Measurements from ENCODE around the gene C9orf72.

C9orf72 gene

GRCh38 chr9:27528076-27528885, 45.0 kb downstream of the C9orf72 start:
- TF ChIP-seq CTCF (conservative IDR thresholded peaks at IDR 0.05) (no peak), ZFX (IDR thresholded peaks at IDR 0.05) (no peak)
- no peak overlapping the region for H3K27ac ChIP-seq

- TF ChIP-seq ZFX (IDR thresholded peaks at IDR 0.05) (no peak), CTCF (conservative IDR thresholded peaks at IDR 0.05) (no peak)
- H3K27ac ChIP-seq: no peak overlapping the region
These were observed 45.6 kb downstream of the C9orf72 start for GRCh38 chr9:27527702-27528075.

- no peak within 1 kb of the TSS for H3K27ac ChIP-seq
- no peak for TF ChIP-seq ZFX (IDR thresholded peaks at IDR 0.05)
- TF ChIP-seq CTCF (conservative IDR thresholded peaks at IDR 0.05): no peak
These were observed 49.0 kb downstream of the C9orf72 start, which contains the start of gene IFNK for GRCh38 chr9:27524236-27524635. IFNK (plus strand) TSS chr9:27524290; CDS start chr9:27524337, 47 bp downstream.

GRCh38 chr9:27523141-27523540, 50.1 kb downstream of the C9orf72 start:
- TF ChIP-seq CTCF (conservative IDR thresholded peaks at IDR 0.05) (no peak), ZFX (IDR thresholded peaks at IDR 0.05) (no peak)
- H3K27ac ChIP-seq: no peak overlapping the region

GRCh38 chr9:27520986-27521385, 52.3 kb downstream of the C9orf72 start:
- TF ChIP-seq ZFX (IDR thresholded peaks at IDR 0.05) (no peak), CTCF (conservative IDR thresholded peaks at IDR 0.05) (no peak)
- H3K27ac ChIP-seq: no peak overlapping the region

GRCh38 chr9:27519466-27520465, 53.5 kb downstream of the C9orf72 start:
- H3K27ac ChIP-seq: no peak overlapping the region
- TF ChIP-seq CTCF (conservative IDR thresholded peaks at IDR 0.05) (no peak), ZFX (IDR thresholded peaks at IDR 0.05) (no peak)

- TF ChIP-seq ZFX (IDR thresholded peaks at IDR 0.05) (no peak), CTCF (conservative IDR thresholded peaks at IDR 0.05) (no peak)
- no peak overlapping the region for H3K27ac ChIP-seq
These were observed 54.5 kb downstream of the C9orf72 start for GRCh38 chr9:27518809-27519208.
